ENCODE results near the gene DST.

The DST gene

GRCh38 chr6:56618050-56618449 lies 24.6 kb downstream of the DST start:
- peak; percentile 8 for DNase-seq

- DNase-seq = no peak
Observed at GRCh38 chr6:56616967-56617366, 25.7 kb downstream of the DST start.

- no peak for DNase-seq
Observed at GRCh38 chr6:56613247-56613851, 29.3 kb downstream of the DST start.

- no peak for DNase-seq
Observed at GRCh38 chr6:56608332-56608731, 34.4 kb downstream of the DST start.

GRCh38 chr6:56607111-56607752 lies 35.5 kb downstream of the DST start:
- DNase-seq = no peak

GRCh38 chr6:56605435-56605834 lies 37.3 kb downstream of the DST start:
- no peak for DNase-seq

- no peak for DNase-seq
Observed at GRCh38 chr6:56604186-56604585, 38.5 kb downstream of the DST start.

GRCh38 chr6:56601390-56601789 lies 41.3 kb downstream of the DST start:
- DNase-seq = no peak

- DNase-seq = peak; percentile 85
Observed at GRCh38 chr6:56595490-56596122, 47.1 kb downstream of the DST start.

GRCh38 chr6:56594699-56595098 lies 48.0 kb downstream of the DST start:
- DNase-seq = no peak

GRCh38 chr6:56593801-56594318 lies 48.8 kb downstream of the DST start:
- no peak for DNase-seq

- no peak for DNase-seq
Observed at GRCh38 chr6:56582236-56582635, 60.5 kb downstream of the DST start.

- no peak for DNase-seq
Observed at GRCh38 chr6:56581296-56581925, 61.3 kb downstream of the DST start.

GRCh38 chr6:56580271-56580670 lies 62.4 kb downstream of the DST start:
- DNase-seq = no peak

GRCh38 chr6:56579155-56579851 lies 63.4 kb downstream of the DST start:
- DNase-seq = no peak

GRCh38 chr6:56575736-56576135 lies 67.0 kb downstream of the DST start:
- no peak for DNase-seq

- DNase-seq = no peak
Observed at GRCh38 chr6:56574292-56574691, 68.4 kb downstream of the DST start.

- no peak for DNase-seq
Observed at GRCh38 chr6:56573624-56574023, 69.1 kb downstream of the DST start.

- no peak for DNase-seq
Observed at GRCh38 chr6:56572788-56573471, 69.8 kb downstream of the DST start.

GRCh38 chr6:56571605-56572004 lies 71.1 kb downstream of the DST start:
- DNase-seq = no peak

GRCh38 chr6:56570413-56571359 lies 72.0 kb downstream of the DST start:
- peak; percentile 62 for DNase-seq
